GM12878 (cell line): ENCODE measurements around the gene ACVR1.

ENCODE experiments used
- ATF7 ChIP-seq: fragments of 450-650 bp; IDR thresholded peaks from 2 replicates; pipeline ENCODE4 v1.6.1; 2016; ENCODE audit warnings: low read depth, mild to moderate bottlenecking
- CTCF ChIP-seq, 3 experiments: IDR thresholded peaks in 2 of 3; conservative IDR thresholded peaks in 1 of 3; 2 replicates each; pipeline ENCODE4 v1.5.1; 2011; ENCODE audit warnings: low read depth in 3 of 3, low read length in 3 of 3, mild to moderate bottlenecking in 3 of 3, control low read depth in 2 of 3, moderate library complexity in 2 of 3, inconsistent platforms in 1 of 3, mixed read lengths in 1 of 3; ENCODE audit not compliant: control insufficient read depth in 2 of 3, insufficient read depth in 1 of 3; ENCODE audit errors: extremely low read depth in 1 of 3
- POLR2A ChIP-seq: IDR thresholded peaks from 2 replicates; pipeline ENCODE4 v1.6.1; 2011; ENCODE audit warnings: low read depth, mild to moderate bottlenecking, low read length
- TF ChIP-seq, protein P1 (sequence below): fragments of 150-350 bp; IDR thresholded peaks from 2 replicates; pipeline ENCODE4 v1.6.1; 2016; ENCODE audit warnings: low read depth, low read length

DNA sequence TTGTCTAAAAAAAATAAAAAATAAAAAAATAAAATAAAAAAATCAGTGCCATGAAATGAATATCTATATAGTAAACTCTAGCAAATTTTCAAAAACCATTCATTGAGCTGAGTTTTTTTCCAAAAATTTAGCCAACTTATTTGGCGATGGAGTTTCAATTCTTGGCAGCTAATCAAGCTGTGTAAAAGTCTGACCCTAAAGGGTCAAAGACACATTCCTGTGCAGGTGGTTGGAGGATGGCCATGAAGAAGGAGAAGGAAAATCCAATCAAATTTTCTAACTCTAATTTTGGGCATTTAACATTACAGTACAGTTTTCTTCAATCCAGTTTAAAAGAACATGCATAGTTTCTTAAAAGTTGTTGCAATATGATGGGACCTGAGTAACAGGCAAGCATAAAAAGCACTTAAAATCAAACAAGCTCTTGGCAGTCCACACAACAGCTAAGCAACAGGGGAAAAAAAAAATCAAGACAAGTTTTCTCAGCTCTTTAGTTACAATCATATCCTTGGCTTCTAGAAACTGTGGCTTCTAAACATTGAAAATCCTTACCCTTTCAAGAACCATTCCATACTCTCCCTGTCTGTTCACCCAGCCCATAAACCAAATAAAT lies 54.5 kb downstream of the ACVR1 start:
- TF ChIP-seq CTCF (IDR thresholded peaks at IDR 0.05 in 2 of 3, conservative IDR thresholded peaks at IDR 0.05 in 1 of 3; ENCODE audit: control insufficient read depth in 2 of 3, extremely low read depth in 1 of 3, insufficient read depth in 1 of 3, low read depth in 3 of 3, low read length in 3 of 3) (no peak), POLR2A (no peak), ATF7 (no peak)
- TF ChIP-seq, protein P1, sequence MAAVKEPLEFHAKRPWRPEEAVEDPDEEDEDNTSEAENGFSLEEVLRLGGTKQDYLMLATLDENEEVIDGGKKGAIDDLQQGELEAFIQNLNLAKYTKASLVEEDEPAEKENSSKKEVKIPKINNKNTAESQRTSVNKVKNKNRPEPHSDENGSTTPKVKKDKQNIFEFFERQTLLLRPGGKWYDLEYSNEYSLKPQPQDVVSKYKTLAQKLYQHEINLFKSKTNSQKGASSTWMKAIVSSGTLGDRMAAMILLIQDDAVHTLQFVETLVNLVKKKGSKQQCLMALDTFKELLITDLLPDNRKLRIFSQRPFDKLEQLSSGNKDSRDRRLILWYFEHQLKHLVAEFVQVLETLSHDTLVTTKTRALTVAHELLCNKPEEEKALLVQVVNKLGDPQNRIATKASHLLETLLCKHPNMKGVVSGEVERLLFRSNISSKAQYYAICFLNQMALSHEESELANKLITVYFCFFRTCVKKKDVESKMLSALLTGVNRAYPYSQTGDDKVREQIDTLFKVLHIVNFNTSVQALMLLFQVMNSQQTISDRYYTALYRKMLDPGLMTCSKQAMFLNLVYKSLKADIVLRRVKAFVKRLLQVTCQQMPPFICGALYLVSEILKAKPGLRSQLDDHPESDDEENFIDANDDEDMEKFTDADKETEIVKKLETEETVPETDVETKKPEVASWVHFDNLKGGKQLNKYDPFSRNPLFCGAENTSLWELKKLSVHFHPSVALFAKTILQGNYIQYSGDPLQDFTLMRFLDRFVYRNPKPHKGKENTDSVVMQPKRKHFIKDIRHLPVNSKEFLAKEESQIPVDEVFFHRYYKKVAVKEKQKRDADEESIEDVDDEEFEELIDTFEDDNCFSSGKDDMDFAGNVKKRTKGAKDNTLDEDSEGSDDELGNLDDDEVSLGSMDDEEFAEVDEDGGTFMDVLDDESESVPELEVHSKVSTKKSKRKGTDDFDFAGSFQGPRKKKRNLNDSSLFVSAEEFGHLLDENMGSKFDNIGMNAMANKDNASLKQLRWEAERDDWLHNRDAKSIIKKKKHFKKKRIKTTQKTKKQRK, result no peak
